IPS-18c (cell line): ENCODE measurements around the gene SH3GL3.

Experiments used
- H3K4me3 ChIP-seq: 2 replicates; pipeline ENCODE4 v1.7.0; 2013; ENCODE audit warnings: low read depth, mild to moderate bottlenecking, low read length, moderate library complexity; ENCODE audit not compliant: insufficient read depth
- H3K9me3 ChIP-seq: one replicate; pipeline ENCODE4 v1.6.1; 2013; ENCODE audit warnings: mild to moderate bottlenecking, low read length, moderate library complexity; ENCODE audit not compliant: control insufficient read depth, insufficient read depth

The SH3GL3 gene

DNA sequence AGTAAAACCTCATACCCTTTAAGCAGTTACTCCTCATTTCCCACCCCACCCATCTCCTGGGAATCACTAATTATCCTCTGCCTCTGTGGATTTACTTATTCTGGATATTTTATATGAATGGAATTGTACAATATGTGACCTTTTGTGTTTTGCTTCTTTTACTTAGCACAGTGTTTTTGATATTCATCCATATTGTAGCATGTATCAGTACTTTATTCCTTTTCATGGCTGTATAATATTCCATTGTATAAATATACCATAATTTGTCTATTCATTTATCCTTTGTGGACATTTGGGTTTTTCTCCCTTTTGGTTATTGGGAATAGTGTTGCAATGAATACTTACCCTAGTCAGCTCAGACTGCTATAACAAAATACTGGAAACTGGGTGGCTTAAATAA is 39.2 kb downstream of the SH3GL3 start:
- no peaks in the 10 kb centered on the region for H3K9me3 ChIP-seq
- H3K4me3 ChIP-seq: no peak overlapping the region

GRCh38 chr15:83487519-83487918 is 40.4 kb downstream of the SH3GL3 start:
- H3K4me3 ChIP-seq: no peak overlapping the region
- no peaks in the 10 kb centered on the region for H3K9me3 ChIP-seq

- Histone ChIP-seq H3K4me3 (no peak overlapping the region), H3K9me3 (no peaks in the 10 kb centered on the region)
Measured at GRCh38 chr15:83489690-83490089, 42.5 kb downstream of the SH3GL3 start.

DNA sequence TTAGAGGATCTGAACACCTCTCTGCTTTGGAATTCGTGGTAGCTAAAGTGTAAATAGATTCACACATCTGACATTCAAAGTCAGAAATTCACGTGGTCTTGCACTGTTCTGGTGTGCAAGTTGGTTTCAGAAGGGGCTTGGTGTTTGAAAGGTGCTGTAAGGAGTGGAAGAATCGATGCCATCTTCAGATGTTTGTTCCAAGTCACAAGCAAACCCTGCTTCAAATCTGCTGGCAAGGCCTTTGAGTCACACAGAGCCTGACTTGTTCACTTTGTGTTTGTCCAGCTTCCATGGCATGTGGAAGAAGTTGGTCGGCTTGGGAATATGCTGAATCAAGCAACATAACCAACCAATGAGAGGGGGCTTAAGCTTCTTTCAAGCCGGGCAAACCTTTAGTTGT is 44.3 kb downstream of the SH3GL3 start:
- H3K4me3 ChIP-seq: no peak overlapping the region

GRCh38 chr15:83496766-83497165 is 49.6 kb downstream of the SH3GL3 start:
- Histone ChIP-seq H3K4me3 (no peak overlapping the region), H3K9me3 (no peaks in the 10 kb centered on the region)

More for the DNA sequence above, 44.3 kb downstream of the SH3GL3 start:
- H3K9me3 ChIP-seq: no peaks in the 10 kb centered on the region

- H3K4me3 ChIP-seq: no peak overlapping the region
- H3K9me3 ChIP-seq: no peaks in the 10 kb centered on the region
Measured at GRCh38 chr15:83498374-83498773, 51.2 kb downstream of the SH3GL3 start.

- H3K9me3 ChIP-seq: no peaks in the 10 kb centered on the region
- H3K4me3 ChIP-seq: no peak overlapping the region
Measured at GRCh38 chr15:83498801-83499200, 51.7 kb downstream of the SH3GL3 start.

- H3K9me3 ChIP-seq: no peaks in the 10 kb centered on the region
- H3K4me3 ChIP-seq: no peak overlapping the region
Measured at GRCh38 chr15:83499476-83499875, 52.3 kb downstream of the SH3GL3 start.

- Histone ChIP-seq H3K9me3 (no peaks in the 10 kb centered on the region), H3K4me3 (no peak overlapping the region)
Measured at GRCh38 chr15:83503595-83504364, 56.6 kb downstream of the SH3GL3 start.

DNA sequence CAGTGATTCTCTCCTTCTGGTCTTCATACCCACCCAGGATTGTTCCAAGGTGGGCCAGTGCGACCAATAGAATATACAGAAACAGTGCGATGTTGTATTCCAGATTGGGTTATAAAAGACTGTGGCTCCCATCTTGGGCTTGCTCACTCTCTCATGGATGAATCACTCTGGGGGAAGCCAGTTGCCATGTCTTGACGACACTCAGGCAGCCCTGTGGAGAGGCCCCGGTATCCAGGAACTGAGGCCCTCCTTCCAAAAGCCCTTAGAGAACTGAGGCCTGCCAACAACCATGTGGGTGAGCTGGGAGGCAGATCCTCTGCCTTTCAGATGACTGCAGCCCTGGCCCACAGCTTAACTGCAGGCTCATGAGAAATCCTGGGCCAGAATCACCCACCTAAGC is 57.2 kb downstream of the SH3GL3 start:
- Histone ChIP-seq H3K4me3 (no peak overlapping the region), H3K9me3 (no peaks in the 10 kb centered on the region)

DNA sequence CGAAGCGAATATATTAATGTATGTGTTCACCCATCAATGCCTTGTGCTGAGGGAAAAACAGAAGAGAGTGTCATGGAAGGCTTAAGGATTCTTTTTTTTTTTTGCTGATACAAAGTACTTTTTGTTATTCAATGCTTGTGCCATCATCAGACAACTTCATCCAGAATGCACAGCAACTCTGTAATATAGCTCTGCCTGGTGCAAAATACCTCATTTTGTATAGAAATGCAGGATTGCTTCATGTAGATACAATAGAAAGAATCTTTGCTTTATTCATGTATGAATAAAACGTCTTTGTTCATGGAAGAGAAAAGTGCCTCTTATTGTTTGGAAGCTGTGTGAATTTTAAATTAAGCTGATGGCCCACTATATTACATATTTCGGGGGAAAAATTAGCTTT is 62.9 kb downstream of the SH3GL3 start:
- peaks cover 2% of the 10 kb centered on the region for H3K9me3 ChIP-seq
- no peak overlapping the region for H3K4me3 ChIP-seq

DNA sequence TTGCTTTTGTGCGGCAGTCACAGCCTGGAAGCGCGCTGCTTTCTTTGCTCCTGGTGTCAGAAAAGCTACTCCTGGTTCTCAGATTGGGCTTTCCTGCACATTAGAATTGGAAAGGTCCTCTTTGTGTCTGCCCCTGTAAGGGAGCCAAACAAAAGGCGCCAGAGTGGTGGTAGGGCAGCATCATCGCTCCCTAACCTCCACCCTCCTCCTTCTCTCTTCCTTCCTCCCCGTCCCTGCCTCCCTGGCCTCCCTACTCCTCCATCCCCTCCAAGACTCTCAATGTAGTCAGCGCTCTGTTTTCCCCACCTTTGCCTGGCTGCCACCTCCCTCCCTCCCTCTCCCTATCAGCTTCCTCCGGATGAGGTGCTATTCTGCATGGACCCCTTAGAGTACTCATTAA is 65.3 kb downstream of the SH3GL3 start:
- H3K4me3 ChIP-seq: no peak overlapping the region
- H3K9me3 ChIP-seq: peaks cover 2% of the 10 kb centered on the region

- Histone ChIP-seq H3K4me3 (no peak overlapping the region), H3K9me3 (peaks cover 2% of the 10 kb centered on the region)
Measured at GRCh38 chr15:83514584-83514983, 67.4 kb downstream of the SH3GL3 start.

GRCh38 chr15:83515164-83515563 is 68.0 kb downstream of the SH3GL3 start:
- Histone ChIP-seq H3K4me3 (no peak overlapping the region), H3K9me3 (peaks cover 2% of the 10 kb centered on the region)

GRCh38 chr15:83516935-83517334 is 69.8 kb downstream of the SH3GL3 start:
- Histone ChIP-seq H3K4me3 (no peak overlapping the region), H3K9me3 (peaks cover 2% of the 10 kb centered on the region)

DNA sequence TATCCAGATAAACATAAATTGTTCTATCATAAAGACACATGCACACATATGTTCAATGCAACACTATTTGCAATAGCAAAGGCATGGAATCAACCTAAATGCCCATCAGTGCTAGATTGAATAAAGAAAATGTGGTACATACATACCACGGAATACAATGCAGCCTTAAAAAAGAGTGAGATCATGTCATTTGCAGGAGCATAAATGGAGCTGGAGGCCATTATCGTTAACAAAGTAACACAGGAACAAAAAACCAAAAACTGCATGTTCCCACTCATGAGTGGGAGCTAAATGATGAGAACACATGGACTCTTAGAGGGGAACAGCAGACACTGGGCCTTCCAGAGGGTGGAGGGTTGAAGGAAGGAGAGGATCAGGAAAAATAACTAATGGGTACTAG is 79.2 kb downstream of the SH3GL3 start:
- Histone ChIP-seq H3K9me3 (no peaks in the 10 kb centered on the region), H3K4me3 (no peak overlapping the region)

DNA sequence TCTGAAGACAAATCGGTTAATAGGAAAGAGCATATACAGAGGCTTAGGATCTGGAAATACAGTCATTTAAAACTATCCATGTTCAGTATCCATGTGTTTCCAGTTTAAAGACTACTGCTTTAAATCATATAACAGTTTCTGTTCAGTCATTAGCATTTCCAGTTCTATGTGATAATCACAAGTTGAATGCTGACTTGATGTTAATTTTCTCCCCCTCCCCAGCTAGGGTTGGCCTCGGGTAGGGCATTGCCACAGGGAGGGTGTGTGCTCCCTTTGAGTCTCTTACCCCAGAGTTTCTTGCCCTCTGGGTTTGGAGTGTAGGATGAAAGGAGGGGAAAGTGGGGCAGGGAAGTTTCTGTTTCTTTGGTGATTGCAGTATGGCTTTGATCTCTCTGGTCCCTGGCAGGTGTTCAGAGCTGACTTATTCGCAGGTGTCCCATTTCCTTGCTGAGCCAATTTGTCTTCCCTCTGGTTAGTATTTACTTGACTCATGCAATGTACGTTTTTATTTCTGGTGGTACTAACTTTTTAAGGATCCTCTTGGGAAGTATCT is 86.3 kb downstream of the SH3GL3 start:
- Histone ChIP-seq H3K9me3 (no peaks in the 10 kb centered on the region), H3K4me3 (no peak overlapping the region)

DNA sequence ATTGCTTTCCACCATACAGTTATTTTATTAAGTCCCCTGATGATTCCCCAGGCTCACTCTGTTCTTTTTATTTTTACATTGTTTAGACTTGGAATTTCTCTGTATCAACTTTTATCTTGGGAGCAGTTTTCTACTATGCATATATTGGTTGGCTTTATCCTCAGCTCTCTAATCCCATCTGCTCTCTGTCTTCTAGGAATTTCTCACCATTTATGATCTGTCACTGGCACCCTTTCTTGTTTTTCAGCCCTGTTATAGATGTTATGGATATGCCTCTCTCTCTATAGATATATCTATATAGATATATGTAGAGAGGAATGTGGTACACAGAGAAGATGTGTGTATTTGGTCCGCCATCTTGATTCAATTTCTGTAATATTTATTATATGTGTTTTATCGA is 90.5 kb downstream of the SH3GL3 start:
- Histone ChIP-seq H3K9me3 (no peaks in the 10 kb centered on the region), H3K4me3 (no peak overlapping the region)

DNA sequence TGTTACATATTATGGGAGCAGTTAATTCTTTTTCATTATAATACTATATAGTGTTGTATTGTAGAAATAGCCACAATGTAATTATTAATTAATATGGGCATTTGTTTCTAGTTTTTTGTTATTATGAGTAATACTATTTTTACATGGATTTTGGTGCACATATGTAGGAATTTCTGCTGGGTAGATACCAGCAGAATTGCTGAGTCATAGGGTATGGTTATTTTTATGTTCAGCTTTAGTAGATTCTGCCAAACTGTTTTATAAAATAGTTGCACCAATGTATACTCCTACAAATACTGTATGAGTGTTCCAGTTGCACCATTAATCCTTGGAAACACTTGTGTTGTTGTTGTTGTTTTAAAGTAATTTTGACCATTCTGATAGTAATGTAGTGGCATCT is 91.5 kb downstream of the SH3GL3 start:
- Histone ChIP-seq H3K9me3 (no peaks in the 10 kb centered on the region), H3K4me3 (no peak overlapping the region)
